Uterus (tissue), 4 donors: ENCODE measurements around the gene ARMC2. TPM values are rescaled to one million over a fixed set of nuclear protein-coding genes. Genes with fewer than 3 reads are reported as not detected.

Experiments used
- DNase-seq, 2 donors: peaks; one replicate each; pipeline ENCODE4 v3.0.0-alpha.2; 2019 to 2020
- H3K27ac ChIP-seq, 2 donors: fragments of 200-600 bp; sonication (generic); 1 replicate in 1 of 2; 2 replicates in 1 of 2; pipeline ENCODE4 v1.5.1; 2016 to 2018
- H3K27me3 ChIP-seq, 2 donors: fragments of 200-600 bp; sonication (generic); one replicate each; pipeline ENCODE4 v1.5.1; 2018 to 2019; ENCODE audit warnings: control low read depth in 1 of 2
- H3K36me3 ChIP-seq, 2 donors: fragments of 200-600 bp; sonication (generic); one replicate each; pipeline ENCODE4 v1.5.1; 2019; ENCODE audit warnings: control low read depth in 1 of 2
- H3K4me1 ChIP-seq, 2 donors: fragments of 200-600 bp; sonication (generic); one replicate each; pipeline ENCODE4 v1.5.1; 2018 to 2019; ENCODE audit warnings: control low read depth in 1 of 2
- H3K4me3 ChIP-seq, 2 donors: fragments of 200-600 bp; sonication (generic); 1 replicate in 1 of 2; 2 replicates in 1 of 2; pipeline ENCODE4 v1.5.1; 2018 to 2019; ENCODE audit warnings: mild to moderate bottlenecking in 1 of 2
- H3K9me3 ChIP-seq, 2 donors: fragments of 200-600 bp; sonication (generic); one replicate each; pipeline ENCODE4 v1.5.1; 2019; ENCODE audit warnings: control low read depth in 1 of 2
- CTCF ChIP-seq, 4 experiments: fragments of 200-600 bp in 2 of 4; fragments of 450-650 bp in 2 of 4; sonication (generic) in 2 of 4; IDR thresholded peaks; one replicate each; pipeline ENCODE4 v1.5.1; 2016 to 2019; ENCODE audit warnings: antibody characterized with exemption in 4 of 4, mild to moderate bottlenecking in 2 of 4, moderate library complexity in 1 of 4
- POLR2A ChIP-seq, 2 donors: fragments of 450-650 bp; IDR thresholded peaks; one replicate each; pipeline ENCODE4 v1.6.1; 2016; ENCODE audit warnings: antibody characterized with exemption in 2 of 2, mild to moderate bottlenecking in 1 of 2, moderate library complexity in 1 of 2
- intact Hi-C: fragments of 100-400 bp; cut with DNase I; formaldehyde crosslinking; loops from one replicate; pipeline ENCODE4 v1.15.1; 2023; ENCODE audit warnings: low total_unique reads
- total RNA-seq, 4 donors: library from RNA; depleted of rRNA in 3 of 4; stranded (reverse); fragments of >200 nt in 3 of 4; gene quantifications; one replicate each; pipeline versions ENCODE4 v1.1.0 to v1.2.4, GENCODE V29; 2014 to 2023
- donor health status: DM: yes; HTN: yes; CAD: no.

ARMC2 gene
- total RNA-seq, 4 donors from 2014 or later: 5.1 to 15.1 (median 9.1) TPM; not detected in 1

GRCh38 chr6:108895571-108895970, 47.3 kb downstream of the ARMC2 start:
- no peak overlapping the region for H3K4me3 ChIP-seq
- H3K27ac ChIP-seq: peak overlapping the region in 1 of 2 donors; percentile 45
- DNase-seq: no peak
- H3K36me3 ChIP-seq: no peaks in the 10 kb centered on the region
- H3K27me3 ChIP-seq: no peaks in the 10 kb centered on the region
- TF ChIP-seq CTCF (IDR thresholded peaks at IDR 0.05) (no peak), POLR2A (IDR thresholded peaks at IDR 0.05) (no peak)
- no peaks in the 10 kb centered on the region for H3K9me3 ChIP-seq
- no peaks in the 10 kb centered on the region for H3K4me1 ChIP-seq
- intact Hi-C loops: no loop called here

GRCh38 chr6:108896111-108896661, 48.0 kb downstream of the ARMC2 start:
- H3K27ac ChIP-seq: peak overlapping the region; percentile 17 to 42
- no peaks in the 10 kb centered on the region for H3K36me3 ChIP-seq
- no peaks in the 10 kb centered on the region for H3K4me1 ChIP-seq
- no peak overlapping the region for H3K4me3 ChIP-seq
- TF ChIP-seq POLR2A (IDR thresholded peaks at IDR 0.05): no peak
- TF ChIP-seq CTCF (IDR thresholded peaks at IDR 0.05): no peak
- no peak for DNase-seq
- intact Hi-C loops: no loop called here
- H3K9me3 ChIP-seq: no peaks in the 10 kb centered on the region
- no peaks in the 10 kb centered on the region for H3K27me3 ChIP-seq

- no peak overlapping the region for H3K4me3 ChIP-seq
- no peaks in the 10 kb centered on the region for H3K4me1 ChIP-seq
- intact Hi-C loops: no loop called here
- H3K36me3 ChIP-seq: no peaks in the 10 kb centered on the region
- no peak overlapping the region for H3K27ac ChIP-seq
- no peak for DNase-seq
- no peaks in the 10 kb centered on the region for H3K27me3 ChIP-seq
- no peak for TF ChIP-seq CTCF (IDR thresholded peaks at IDR 0.05)
- TF ChIP-seq POLR2A (IDR thresholded peaks at IDR 0.05): no peak
- no peaks in the 10 kb centered on the region for H3K9me3 ChIP-seq
Observed at GRCh38 chr6:108897371-108897770, 49.1 kb downstream of the ARMC2 start.

GRCh38 chr6:108902382-108902792, 54.2 kb downstream of the ARMC2 start:
- H3K4me1 ChIP-seq: no peaks in the 10 kb centered on the region
- TF ChIP-seq CTCF (IDR thresholded peaks at IDR 0.05) (no peak), POLR2A (IDR thresholded peaks at IDR 0.05) (no peak)
- no peaks in the 10 kb centered on the region for H3K27me3 ChIP-seq
- no peaks in the 10 kb centered on the region for H3K36me3 ChIP-seq
- no peaks in the 10 kb centered on the region for H3K9me3 ChIP-seq
- H3K27ac ChIP-seq: peak overlapping the region in 1 of 2 donors; percentile 28
- H3K4me3 ChIP-seq: no peak overlapping the region
- intact Hi-C loops: no loop called here
- no peak for DNase-seq

GRCh38 chr6:108903796-108904195, 55.6 kb downstream of the ARMC2 start:
- no peak for DNase-seq
- H3K9me3 ChIP-seq: no peaks in the 10 kb centered on the region
- no peak overlapping the region for H3K27ac ChIP-seq
- no peaks in the 10 kb centered on the region for H3K27me3 ChIP-seq
- no peaks in the 10 kb centered on the region for H3K36me3 ChIP-seq
- intact Hi-C loops: no loop called here
- H3K4me1 ChIP-seq: no peaks in the 10 kb centered on the region
- no peak overlapping the region for H3K4me3 ChIP-seq
- no peak for TF ChIP-seq POLR2A (IDR thresholded peaks at IDR 0.05)
- no peak for TF ChIP-seq CTCF (IDR thresholded peaks at IDR 0.05)
